ENCODE results near the gene RNASE12. TPM values are rescaled to one million over a fixed set of nuclear protein-coding genes. Genes with fewer than 3 reads are reported as not detected.

The RNASE12 gene
- total and polyA plus RNA-seq, 2 experiments from 2014 or later, result not detected

DNA sequence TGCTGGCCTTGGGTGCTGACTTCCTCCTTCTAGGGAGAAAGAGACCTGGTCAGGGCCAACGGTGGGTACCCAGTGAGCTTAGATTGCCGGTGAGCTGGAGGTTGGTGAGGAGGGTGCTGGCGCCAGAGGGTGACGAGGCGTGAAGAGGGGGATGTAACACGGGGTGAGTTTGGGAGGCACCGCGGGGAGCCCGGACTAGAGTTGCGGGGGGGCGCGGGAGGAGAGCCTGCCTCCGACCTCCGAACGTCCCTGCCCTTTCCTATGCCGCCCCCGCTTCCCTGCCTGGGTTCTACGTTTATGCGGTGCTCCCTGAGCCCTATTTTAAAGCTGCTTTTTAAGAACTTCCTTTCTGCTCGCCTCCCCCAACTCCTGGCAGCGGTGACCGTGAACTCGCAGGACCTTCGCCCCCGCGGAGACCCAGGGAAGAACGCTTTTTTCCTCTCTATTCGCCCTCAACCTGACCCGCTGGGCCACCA lies 31.7 kb upstream of the RNASE12 start (continued):
- TF ChIP-seq ZNF462 (CRISPR knock-in tag; IDR thresholded peaks at IDR 0.05), result no peak
- TF ChIP-seq CTCF (conservative IDR thresholded peaks at IDR 0.05; ENCODE audit: low read depth in 2 of 2), result no peak
- no peak for TF ChIP-seq CREB1 (CRISPR knock-in tag; IDR thresholded peaks at IDR 0.05; ENCODE audit: low read depth)

- H3K9me2 ChIP-seq (ENCODE audit: insufficient read depth), result no peaks in the 10 kb centered on the region
- H3K36me3 ChIP-seq (ENCODE audit: insufficient read depth), result no peaks in the 10 kb centered on the region
- H3K4me1 ChIP-seq (ENCODE audit: insufficient read depth), result peaks cover 15% of the 10 kb centered on the region
- no peak overlapping the region for H3K27ac Mint-ChIP-seq
- no peak overlapping the region for H3K4me3 ChIP-seq
- H3K4me2 ChIP-seq, result no peak overlapping the region
- no peak overlapping the region for H3K27ac ChIP-seq (ENCODE audit: low read depth)
- peaks cover 3% of the 10 kb centered on the region; the same call in 2 of the 3 replicates for H3K36me3 Mint-ChIP-seq (ENCODE audit: low read depth)
- H2AFZ ChIP-seq, result no peak overlapping the region
- H3K4me1 Mint-ChIP-seq, result peaks cover 14% of the 10 kb centered on the region
- ATAC-seq (no peak), DNase-seq (ENCODE audit: low spot score) (no peak)
- peaks cover 11% of the 10 kb centered on the region for H3F3A ChIP-seq (replicated peaks; ENCODE audit: low read depth)
- H3K79me2 ChIP-seq (replicated peaks; ENCODE audit: insufficient read depth), result no peaks in the 10 kb centered on the region
- peaks cover 5% of the 10 kb centered on the region; the same call in 2 of the 3 replicates for H3K9me3 Mint-ChIP-seq
- H3K27me3 Mint-ChIP-seq (ENCODE audit: insufficient read depth, low read depth, poor library complexity), result peaks cover 33% of the 10 kb centered on the region
- H3K4me3 Mint-ChIP-seq, result no peak overlapping the region
- TF ChIP-seq CTCF (conservative IDR thresholded peaks at IDR 0.05; ENCODE audit: low read depth in 2 of 2), result no peak
- TF ChIP-seq, protein P1, sequence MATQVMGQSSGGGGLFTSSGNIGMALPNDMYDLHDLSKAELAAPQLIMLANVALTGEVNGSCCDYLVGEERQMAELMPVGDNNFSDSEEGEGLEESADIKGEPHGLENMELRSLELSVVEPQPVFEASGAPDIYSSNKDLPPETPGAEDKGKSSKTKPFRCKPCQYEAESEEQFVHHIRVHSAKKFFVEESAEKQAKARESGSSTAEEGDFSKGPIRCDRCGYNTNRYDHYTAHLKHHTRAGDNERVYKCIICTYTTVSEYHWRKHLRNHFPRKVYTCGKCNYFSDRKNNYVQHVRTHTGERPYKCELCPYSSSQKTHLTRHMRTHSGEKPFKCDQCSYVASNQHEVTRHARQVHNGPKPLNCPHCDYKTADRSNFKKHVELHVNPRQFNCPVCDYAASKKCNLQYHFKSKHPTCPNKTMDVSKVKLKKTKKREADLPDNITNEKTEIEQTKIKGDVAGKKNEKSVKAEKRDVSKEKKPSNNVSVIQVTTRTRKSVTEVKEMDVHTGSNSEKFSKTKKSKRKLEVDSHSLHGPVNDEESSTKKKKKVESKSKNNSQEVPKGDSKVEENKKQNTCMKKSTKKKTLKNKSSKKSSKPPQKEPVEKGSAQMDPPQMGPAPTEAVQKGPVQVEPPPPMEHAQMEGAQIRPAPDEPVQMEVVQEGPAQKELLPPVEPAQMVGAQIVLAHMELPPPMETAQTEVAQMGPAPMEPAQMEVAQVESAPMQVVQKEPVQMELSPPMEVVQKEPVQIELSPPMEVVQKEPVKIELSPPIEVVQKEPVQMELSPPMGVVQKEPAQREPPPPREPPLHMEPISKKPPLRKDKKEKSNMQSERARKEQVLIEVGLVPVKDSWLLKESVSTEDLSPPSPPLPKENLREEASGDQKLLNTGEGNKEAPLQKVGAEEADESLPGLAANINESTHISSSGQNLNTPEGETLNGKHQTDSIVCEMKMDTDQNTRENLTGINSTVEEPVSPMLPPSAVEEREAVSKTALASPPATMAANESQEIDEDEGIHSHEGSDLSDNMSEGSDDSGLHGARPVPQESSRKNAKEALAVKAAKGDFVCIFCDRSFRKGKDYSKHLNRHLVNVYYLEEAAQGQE (IDR thresholded peaks at IDR 0.05; ENCODE audit: unreplicated experiment), result no peak
- TF ChIP-seq, protein P2, sequence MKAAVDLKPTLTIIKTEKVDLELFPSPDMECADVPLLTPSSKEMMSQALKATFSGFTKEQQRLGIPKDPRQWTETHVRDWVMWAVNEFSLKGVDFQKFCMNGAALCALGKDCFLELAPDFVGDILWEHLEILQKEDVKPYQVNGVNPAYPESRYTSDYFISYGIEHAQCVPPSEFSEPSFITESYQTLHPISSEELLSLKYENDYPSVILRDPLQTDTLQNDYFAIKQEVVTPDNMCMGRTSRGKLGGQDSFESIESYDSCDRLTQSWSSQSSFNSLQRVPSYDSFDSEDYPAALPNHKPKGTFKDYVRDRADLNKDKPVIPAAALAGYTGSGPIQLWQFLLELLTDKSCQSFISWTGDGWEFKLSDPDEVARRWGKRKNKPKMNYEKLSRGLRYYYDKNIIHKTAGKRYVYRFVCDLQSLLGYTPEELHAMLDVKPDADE (IDR thresholded peaks at IDR 0.05), result no peak
- TF ChIP-seq STAT1 (IDR thresholded peaks at IDR 0.05; ENCODE audit: unreplicated experiment), result no peak
- peaks cover 33% of the 10 kb centered on the region for H3K27me3 ChIP-seq (ENCODE audit: insufficient read depth)
- H4K20me1 ChIP-seq (replicated peaks; ENCODE audit: insufficient read depth), result no peaks in the 10 kb centered on the region
These were observed 29.8 kb upstream of the RNASE12 start for GRCh38 chr14:20620798-20621478.

Measured in GM23338 (cell line).